NT2/D1 (cell line): ENCODE measurements around the gene ADORA2A.

Experiments
- SUZ12 ChIP-seq: IDR thresholded peaks from 2 replicates; pipeline ENCODE4 v1.6.1; 2011; ENCODE audit not compliant: insufficient read length, insufficient read depth; ENCODE audit errors: extremely low read depth
- YY1 ChIP-seq: IDR thresholded peaks from 2 replicates; pipeline ENCODE4 v1.6.1; 2011; ENCODE audit not compliant: insufficient read length, insufficient read depth

DNA sequence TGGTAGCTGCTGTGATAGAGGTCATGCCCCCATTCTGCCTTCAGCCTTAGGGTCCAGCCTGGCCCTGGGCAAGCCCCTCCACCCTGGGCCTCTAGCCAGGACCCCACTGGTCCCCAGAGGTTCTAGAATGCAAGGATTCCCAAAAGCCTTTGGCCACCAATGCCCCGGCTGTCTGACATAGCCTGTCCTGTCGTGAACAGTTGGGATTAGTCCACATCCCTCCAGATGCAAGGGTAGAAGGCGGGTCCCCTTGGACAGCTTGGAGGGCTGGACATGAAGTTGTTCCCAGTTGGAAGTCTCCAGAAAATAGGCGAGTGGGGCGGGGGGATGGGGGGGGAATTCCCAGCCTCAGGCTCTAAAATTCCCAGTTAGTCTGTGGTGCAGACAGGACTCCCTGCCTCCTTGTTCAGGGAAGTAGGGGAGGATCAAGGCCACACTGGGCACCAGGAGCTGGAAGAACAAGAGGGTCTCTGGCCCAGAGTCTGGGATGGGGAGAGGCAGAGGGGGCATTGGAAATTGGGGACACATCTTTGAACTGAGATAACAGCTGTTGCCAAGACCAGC lies 5.2 kb upstream of the ADORA2A start:
- TF ChIP-seq YY1 (no peak), SUZ12 (no peak)
